GM21576 (cell line): ENCODE results near the gene MMUT.
"Not testable (repeated sequence)": the region's sequence is repeated elsewhere in the genome, so short reads cannot be mapped to it uniquely, and the experiment has no call there.

Experiments
- ATAC-seq: cut with Tn5 transposase; IDR thresholded peaks from one replicate; pipeline ENCODE4 v1.9.1; 2021; ENCODE audit warnings: mild to moderate bottlenecking, moderate library complexity; ENCODE audit not compliant: unreplicated experiment

MMUT gene

DNA sequence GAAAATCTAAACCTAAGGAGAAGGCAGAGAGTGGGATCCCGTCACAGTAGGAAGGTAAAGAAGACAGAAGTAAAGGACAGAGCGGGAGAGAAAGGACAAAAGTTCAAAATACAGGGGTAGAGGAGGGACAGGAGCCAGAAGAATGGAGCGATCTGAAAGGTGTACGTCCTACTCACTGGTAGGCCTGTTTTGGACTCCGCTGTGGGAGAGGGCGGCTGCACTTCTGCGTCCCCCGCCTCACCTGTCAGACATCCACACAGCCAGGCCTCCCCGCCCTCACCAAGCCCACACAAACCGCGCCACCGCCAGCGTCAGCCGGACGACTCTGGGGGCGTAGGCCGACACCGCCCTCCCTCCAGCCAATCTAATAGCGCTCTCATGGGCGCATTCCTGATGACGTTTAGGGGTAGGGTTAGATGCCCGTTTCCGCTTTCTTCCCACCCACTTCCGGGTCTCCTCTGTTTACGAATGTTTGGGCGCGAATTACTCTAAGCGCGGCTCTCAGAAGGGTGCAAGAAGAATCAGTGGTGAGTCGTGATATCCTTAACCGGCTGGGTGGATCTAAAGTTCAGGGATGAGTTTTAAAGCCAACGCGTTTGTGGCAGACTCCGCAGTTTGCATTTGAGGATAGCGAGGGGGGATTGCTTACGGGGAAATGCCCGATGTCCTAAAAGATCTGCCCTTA is at the start of gene MMUT, which contains the start of gene CENPQ:
TSS of gene MMUT (minus strand) at position 327 of the 685 bp plus-strand sequence. CDS start 3,787 bp downstream, outside the sequence.
TSS of gene CENPQ (plus strand) at position 444 of the 685 bp plus-strand sequence. CDS start 6,807 bp downstream, outside the sequence.
- ATAC-seq: peak; percentile 98

GRCh38 chr6:49509342-49509741 is 46.3 kb upstream of the MMUT start:
- no peak for ATAC-seq

- ATAC-seq: no peak
Observed at GRCh38 chr6:49506569-49507111, 43.6 kb upstream of the MMUT start.

DNA sequence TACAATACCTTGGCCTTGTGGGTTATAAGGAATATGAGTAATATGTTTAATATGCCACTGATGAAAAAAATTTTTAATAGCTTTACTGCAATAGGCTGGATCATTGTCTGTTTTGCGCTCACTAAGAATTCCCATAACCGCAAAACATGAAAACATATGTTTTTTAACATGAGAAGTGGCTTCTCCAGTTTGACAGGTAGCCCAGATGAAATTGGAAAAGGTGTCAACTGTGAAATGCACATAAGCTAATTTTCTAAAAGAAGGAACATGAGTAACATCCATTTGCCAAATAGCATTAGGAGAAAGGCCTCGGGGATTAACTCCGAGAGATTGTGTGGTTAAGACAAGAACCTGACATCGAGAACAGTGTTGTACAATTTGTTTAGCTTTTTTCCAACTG is 41.6 kb upstream of the MMUT start:
- no peak for ATAC-seq

- no peak for ATAC-seq
Observed at GRCh38 chr6:49499623-49500022, 36.6 kb upstream of the MMUT start, which contains the start of gene GLYATL3. GLYATL3 (plus strand) TSS chr6:49499923; CDS start chr6:49511991, 12,068 bp downstream.

DNA sequence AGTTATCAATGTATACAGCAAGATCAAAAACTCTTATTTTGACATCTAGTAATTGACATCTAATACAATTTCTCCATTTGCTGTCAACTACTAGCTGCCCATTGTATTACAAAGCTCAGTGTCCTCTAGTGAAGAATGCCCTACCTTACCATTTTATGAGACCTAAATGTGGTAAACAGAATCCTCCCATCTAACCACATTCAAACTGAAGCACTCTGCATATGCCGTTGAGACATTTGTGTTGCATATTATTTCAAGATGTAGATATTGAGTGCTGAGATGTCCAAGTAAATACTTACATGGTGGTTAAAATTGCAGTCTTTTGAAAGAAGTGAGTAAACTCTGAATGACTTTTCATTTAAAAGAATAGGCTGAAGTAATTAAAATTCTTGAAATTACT is 36.1 kb upstream of the MMUT start:
- ATAC-seq: no peak

DNA sequence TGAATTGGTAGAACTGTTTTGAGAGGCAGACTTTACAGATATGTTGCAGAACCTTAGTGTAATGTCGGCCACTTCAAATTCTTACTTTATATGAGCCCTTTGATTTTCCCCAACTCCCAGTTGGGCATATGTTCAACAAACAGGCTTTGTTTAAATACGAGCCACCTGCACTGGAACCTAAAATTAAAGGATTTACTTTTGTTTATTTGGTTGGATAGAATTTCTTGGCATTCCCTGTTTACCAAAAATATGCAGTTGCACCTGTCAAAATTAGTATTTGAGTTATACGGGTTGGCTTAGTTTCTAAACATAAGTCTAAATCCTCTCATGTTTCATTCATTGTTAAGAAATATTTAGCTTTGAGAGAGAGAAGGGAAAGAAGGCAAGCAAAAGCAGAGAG is 34.3 kb upstream of the MMUT start:
- ATAC-seq: no peak

- no peak for ATAC-seq
Observed at GRCh38 chr6:49490633-49491032, 27.6 kb upstream of the MMUT start.

- ATAC-seq: not testable (repeated sequence)
Observed at GRCh38 chr6:49483380-49483779, 20.3 kb upstream of the MMUT start.

DNA sequence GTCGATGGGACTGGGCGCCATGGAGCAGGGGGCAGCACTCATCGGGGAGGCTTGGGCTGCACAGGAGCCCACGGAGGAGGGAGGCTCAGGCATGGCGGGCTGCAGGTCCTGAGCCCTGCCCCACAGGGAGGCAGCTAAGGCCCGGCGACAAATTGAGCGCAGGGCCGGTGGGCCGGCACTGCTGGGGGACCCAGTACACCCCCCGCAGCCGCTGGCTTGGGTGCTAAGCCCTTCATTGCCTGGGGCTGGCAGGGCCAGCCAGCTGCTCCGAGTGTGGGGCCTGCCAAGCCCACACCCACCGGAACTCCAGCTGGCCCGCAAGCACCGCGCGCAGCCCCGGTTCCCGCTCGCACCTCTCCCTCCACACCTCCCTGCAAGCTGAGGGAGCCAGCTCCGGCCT is 18.8 kb upstream of the MMUT start:
- ATAC-seq: not testable (repeated sequence)

GRCh38 chr6:49479308-49479970 is 16.4 kb upstream of the MMUT start:
- ATAC-seq: no peak

GRCh38 chr6:49476564-49476963 is 13.5 kb upstream of the MMUT start:
- not testable (repeated sequence) for ATAC-seq

GRCh38 chr6:49468042-49468441 is 5.0 kb upstream of the MMUT start:
- ATAC-seq: no peak

- ATAC-seq: no peak
Observed at GRCh38 chr6:49464691-49465090, 1.6 kb upstream of the MMUT start.

GRCh38 chr6:49463612-49463967 is 537 bp upstream of the MMUT start:
- no peak for ATAC-seq

- peak; percentile 11 for ATAC-seq
Observed at GRCh38 chr6:49462599-49462926, 490 bp downstream of the MMUT start.

DNA sequence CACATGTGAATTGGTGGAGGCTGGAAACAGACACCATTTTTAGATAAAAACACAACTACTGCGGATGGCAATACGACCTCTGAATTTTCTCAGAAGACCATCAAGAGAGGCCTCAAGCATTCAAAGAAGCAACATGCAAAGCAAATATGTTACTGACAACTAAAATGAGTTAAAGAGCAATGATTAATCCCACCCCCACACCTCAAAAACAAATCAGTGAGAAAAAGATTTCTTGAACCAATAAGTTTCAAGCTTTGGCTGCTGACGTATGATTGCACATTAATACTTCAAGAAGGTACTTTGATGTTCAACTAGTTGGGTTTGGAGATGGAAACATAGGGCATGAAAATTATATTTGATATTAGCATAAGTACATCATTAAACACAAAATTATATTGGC is 982 bp downstream of the MMUT start:
- ATAC-seq: no peak

- ATAC-seq: no peak
Observed at GRCh38 chr6:49457771-49458170, 5.3 kb downstream of the MMUT start.

DNA sequence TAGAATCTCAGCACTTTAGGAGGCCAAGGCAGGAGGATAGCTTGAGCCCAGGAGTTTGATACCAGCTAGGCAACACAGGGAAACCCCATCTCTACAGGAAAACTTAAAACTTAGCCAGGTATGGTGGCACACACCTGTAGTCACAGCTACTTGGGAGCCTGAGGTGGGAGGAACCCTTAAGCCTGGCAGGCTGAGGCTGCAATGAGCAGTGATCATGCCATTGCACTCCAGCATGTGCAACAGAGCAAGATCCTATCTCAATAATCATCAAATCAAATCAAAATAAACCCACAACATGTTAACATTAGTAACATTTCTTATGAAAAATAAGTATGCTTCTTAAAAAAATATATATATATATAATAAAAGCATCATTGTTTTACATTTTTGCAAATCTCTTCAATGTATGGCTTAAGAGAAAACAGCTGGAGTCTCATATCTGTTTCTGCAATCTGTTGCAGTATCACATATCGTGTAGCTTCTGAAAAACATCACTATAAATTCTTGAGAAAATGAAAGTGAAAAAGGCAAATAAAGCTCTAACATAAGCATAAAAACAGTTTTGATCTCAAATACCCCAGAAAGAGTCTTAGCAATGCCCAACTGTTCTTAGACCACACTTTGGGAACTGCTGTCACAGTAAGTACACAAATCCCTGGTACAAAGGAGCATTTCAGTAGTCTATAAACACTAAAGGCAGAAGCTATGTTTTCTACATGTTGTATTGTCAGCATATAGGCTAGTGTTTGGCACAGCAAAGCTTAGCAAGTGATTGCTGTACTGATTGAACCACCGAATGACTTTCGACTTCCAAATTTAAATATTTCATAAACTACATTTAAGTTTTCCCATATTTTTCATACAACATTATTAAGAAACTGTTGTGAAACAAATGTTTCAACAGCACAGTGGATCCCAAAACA is 8.0 kb downstream of the MMUT start:
- peak; percentile 58 for ATAC-seq

- no peak for ATAC-seq
Observed at GRCh38 chr6:49453221-49453620, 9.8 kb downstream of the MMUT start.

GRCh38 chr6:49430866-49431265 is 32.2 kb downstream of the MMUT start:
- ATAC-seq: no peak
